GM19455 (cell line): ENCODE data around the gene ACSM3.
"Not testable (repeated sequence)": the region's sequence is repeated elsewhere in the genome, so short reads cannot be mapped to it uniquely, and the experiment has no call there.

Source experiments
- ATAC-seq: cut with Tn5 transposase; IDR thresholded peaks from one replicate; pipeline ENCODE4 v1.9.1; 2021; ENCODE audit not compliant: unreplicated experiment

Gene ACSM3

GRCh38 chr16:20755799-20756198 lies 8.0 kb upstream of the ACSM3 start:
- not testable (repeated sequence) for ATAC-seq

GRCh38 chr16:20760346-20760745 lies 3.5 kb upstream of the ACSM3 start:
- ATAC-seq: no peak

DNA sequence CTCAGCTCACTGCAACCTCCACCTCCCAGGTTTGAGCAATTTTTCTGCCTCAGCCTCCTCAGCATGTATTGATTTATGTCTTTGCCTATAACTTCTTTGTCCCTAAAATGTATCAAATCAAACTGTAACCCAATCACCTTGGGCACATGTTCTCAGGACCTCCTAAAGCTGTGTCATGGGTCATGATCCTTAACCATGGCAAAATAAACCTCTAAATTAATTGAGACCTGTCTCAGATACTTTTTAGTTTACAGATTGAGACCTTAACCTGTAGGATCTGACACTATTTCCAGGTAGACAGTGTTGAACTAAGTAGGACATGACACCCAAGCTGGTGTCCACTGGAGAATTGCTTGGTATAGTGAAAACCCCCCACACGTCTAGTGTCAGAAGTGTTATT lies 2.6 kb upstream of the ACSM3 start:
- ATAC-seq: no peak

DNA sequence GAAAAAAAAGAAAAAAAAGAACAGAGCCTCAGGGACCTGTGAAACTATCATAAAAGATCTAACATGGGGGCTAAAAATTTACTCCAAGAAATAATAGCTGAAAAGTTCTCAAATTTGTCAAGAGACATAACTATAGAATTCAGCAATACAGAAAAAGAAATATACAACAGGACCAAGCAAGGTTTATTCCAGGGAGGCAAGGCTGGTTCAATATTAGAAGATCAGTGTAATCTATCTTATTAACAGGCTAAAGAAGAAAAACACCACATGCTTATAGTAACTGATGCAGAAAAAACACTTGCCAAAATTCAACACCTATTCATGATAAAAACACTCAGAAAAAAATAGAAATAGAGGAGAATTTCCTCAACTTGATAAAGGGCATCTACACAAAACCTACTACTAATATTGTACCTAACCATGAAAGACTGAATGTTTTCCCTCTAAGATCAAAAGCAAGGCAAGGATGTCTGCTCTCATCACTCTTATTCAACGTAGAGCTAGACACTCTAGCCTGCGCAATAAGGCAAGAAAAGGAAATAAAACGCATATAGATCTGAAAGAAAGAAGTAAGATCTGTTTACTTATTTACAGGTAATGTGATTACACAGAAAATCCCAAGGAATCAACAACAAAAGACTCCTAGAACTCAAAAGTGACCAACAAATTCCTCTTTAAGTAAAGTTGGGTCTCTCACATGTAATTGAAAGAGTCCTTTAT lies 1.2 kb upstream of the ACSM3 start:
- no peak for ATAC-seq

GRCh38 chr16:20764448-20764847 lies 634 bp downstream of the ACSM3 start:
- ATAC-seq: not testable (repeated sequence)

GRCh38 chr16:20765732-20766131 lies 1.9 kb downstream of the ACSM3 start:
- ATAC-seq: no peak

GRCh38 chr16:20766294-20766693 lies 2.5 kb downstream of the ACSM3 start:
- ATAC-seq: no peak

- no peak for ATAC-seq
These were observed 3.8 kb downstream of the ACSM3 start for GRCh38 chr16:20767577-20767976.

DNA sequence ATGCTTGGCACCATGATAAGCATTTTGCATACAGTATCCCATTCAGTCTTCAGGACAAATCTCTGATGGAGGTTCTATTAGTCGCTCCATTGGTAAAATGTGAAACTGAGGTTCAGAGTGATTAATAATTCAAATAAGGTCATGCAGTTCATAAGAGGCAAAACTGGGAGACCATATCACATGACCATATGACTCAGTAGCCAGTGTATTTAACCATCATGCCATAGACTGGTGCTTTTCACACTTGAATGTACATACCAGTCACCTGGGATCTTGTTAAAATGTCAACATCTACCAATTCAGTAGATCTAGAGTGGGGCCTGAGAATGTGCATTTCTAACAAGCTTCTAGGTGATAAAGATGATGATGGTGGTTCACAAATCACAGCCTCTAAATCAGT lies 4.3 kb downstream of the ACSM3 start:
- no peak for ATAC-seq

DNA sequence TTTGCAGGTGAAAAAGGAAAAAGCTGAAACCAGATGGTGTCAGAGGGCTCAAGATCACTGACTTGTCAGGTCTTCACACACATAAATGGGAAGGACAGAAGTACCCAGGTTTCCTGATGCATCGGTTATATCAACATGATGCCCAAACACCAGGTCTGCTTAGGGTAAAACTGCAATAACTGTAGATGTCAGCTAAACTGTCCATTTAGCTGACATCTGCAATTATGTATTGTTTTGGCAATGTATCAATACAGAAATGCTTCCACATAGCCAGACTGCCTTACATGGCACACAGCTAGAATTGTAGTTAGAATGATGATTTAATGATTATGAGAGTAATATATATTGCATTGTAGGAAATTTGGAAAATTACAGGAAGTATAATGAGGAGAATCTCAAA lies 5.0 kb downstream of the ACSM3 start:
- ATAC-seq: no peak

DNA sequence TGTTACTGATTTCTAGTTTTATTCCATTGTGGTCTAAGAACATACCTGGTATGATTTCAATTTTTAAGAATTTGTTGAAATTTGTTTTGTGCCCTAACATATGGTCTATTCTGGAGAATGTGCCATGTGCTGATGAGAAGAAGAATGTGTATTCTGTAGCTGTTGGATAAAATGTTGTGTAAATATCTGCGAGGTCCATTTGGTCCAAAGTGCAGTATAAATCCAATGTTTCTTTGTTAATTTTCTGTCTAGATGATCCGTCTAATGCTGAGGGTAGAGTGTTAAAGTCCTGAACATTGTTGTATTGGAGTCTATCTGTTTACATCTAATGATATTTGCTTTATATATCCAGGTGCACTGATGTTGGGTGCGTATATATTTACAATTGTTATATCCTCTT lies 9.9 kb downstream of the ACSM3 start:
- no peak for ATAC-seq

DNA sequence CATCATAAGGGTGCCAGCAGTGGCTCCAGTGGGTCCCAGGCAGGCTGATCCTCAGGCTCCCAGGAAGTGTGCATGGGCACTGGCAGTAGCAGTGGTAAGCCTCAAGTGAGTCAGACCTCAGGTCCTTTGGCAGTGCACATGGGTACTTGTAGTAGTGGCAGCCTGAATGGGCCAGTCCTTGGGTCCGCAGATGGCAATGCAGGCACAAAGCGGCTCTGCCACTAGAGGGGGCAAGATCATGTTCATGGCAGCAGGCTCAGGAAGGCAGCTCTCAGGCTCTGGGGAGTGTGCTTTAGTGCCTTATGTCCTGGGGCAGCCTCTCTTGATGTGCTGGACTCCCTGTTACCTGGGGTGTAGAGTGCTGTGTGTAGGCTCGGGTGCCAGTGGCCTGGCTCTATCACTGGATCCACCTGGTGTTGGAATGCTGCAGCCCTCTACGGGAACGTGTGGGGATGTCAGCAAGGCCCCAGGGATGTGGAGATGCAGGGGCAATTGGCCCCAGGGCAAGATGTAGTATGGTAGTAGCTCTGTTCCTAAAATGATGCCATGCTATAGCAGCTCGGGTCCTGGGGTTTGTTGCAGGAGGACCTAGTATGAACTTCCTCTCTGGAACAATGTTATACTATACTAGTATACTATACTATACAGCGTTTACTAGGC lies 11.0 kb downstream of the ACSM3 start:
- no peak for ATAC-seq

GRCh38 chr16:20781697-20782096 lies 17.9 kb downstream of the ACSM3 start:
- no peak for ATAC-seq

DNA sequence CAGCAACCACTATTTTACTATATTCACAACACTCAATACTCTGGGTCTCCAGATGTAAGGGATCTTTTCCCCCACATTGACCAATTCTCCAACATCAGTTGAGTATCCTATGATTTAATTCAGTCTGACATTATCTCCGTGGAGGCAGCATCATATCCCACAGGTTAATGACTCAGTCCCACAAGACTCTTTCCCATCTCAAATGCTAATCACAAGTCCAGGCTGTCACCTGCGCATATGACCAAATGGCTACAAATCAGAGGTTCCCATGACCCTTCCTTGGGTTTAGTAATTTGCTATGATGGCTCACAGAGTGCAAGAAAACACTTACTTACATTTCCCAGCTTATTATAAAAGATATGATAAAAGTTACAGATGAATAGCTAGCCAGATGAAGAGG lies 18.7 kb downstream of the ACSM3 start:
- ATAC-seq: no peak

DNA sequence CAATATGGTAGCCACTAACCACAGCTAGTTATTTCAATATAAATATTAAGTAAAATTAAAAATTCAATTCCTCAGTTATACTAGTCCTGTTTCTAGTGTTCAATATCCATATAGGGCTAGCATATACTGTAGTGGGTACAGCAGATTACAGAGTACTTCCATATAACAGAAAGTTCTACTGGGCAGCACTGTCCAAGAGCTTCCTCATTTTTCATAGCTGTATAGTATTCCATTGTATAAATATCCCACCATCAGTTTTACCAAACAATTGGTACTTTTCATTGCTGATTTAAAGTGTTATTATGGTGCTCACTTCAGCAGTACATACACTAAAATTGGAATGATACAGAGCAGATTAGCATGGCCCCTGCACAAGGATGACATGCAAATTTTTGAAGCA lies 20.4 kb downstream of the ACSM3 start:
- ATAC-seq: no peak

- no peak for ATAC-seq
These were observed 25.3 kb downstream of the ACSM3 start for GRCh38 chr16:20789130-20789529.

- ATAC-seq: no peak
These were observed 28.3 kb downstream of the ACSM3 start for GRCh38 chr16:20791923-20792612.

- no peak for ATAC-seq
These were observed 34.5 kb downstream of the ACSM3 start for GRCh38 chr16:20798364-20798763.

GRCh38 chr16:20799599-20799998 lies 35.8 kb downstream of the ACSM3 start:
- ATAC-seq: no peak

DNA sequence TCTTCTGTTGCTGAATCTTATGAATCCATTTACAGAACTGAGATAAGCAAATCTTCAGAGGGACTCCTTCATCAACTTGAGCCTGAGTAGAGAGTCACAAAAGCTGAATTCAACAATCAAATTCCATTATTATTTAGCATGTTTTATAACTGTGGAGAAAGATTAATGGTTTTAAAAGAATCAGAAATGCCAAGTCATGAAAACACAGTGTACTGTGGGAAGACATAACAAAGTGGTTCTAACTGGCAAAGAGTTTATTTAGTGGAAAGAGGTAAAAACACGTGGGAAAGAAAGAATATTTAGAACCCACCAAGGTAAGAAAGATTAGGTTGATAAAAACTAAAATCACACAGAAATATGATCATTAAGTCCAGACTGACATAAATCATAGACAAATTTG lies 37.5 kb downstream of the ACSM3 start:
- ATAC-seq: no peak

- ATAC-seq: no peak
These were observed 39.4 kb downstream of the ACSM3 start for GRCh38 chr16:20803192-20803560.

DNA sequence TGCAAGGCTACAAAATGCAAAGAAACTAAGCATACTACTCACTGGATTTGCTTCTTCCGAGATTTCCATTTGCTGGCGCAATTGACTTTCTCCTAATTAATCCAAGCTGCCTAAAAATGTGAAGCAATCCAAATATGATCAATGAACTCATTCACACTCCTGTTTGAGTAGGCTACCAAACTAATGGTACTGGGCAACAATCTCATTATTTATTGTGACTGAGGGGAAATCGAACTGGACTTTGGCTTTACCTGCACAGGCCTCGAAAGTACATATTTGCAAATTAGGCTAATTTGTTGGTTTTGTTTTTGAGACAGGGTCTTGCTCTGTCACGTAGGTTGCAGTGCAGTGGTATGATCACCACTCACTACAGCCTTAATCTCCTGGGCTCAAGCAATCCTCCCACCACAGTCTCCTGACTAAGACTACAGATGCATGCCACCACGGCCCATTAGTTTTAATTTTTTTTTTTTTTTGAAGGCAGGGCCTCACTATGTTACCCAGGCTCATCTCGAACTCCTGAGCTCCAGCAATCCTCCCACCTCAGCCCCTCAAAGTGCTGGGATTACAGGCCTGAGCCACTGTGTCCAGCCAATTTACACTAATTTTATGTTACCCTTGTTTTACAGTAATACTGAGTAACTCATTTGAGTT lies 39.9 kb downstream of the ACSM3 start:
- ATAC-seq: no peak
